ENCODE measurements around the gene JMJD6. TPM values are rescaled to one million over a fixed set of nuclear protein-coding genes. Genes with fewer than 3 reads are reported as not detected.

JMJD6 gene
- total RNA-seq, 1 donor from 2014 or later = 39.0 TPM

DNA sequence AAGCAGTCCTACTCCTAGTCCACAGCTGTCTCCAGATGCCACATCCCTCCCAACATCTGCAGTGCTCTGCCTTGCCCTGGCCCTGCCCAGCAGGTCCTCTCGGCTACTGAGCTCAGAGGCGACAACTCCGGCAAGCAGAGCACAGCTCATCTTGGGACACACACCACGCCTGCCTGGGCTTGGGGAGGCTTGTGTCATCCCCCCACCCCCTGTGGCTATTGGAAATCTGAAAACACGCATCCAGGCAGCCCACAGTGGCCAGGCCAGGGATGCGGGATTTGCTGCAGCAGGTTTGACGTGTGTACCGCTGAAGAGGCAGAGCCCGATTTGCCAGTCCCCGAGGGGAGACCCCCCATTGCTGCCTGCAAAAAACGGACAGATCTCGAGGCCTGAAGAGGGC is 41.0 kb downstream of the JMJD6 start:
- Mint-ChIP-seq H3K36me3 (ENCODE audit: unreplicated experiment) (no peaks in the 10 kb centered on the region), H3K27me3 (ENCODE audit: unreplicated experiment) (peaks cover 11% of the 10 kb centered on the region), H3K4me3 (ENCODE audit: unreplicated experiment) (no peak overlapping the region), H3K9me3 (ENCODE audit: unreplicated experiment) (peaks cover 11% of the 10 kb centered on the region), H3K27ac (ENCODE audit: unreplicated experiment) (peak overlapping the region; percentile 28), H3K4me1 (ENCODE audit: low read depth, unreplicated experiment) (peaks cover 46% of the 10 kb centered on the region)
- DNase-seq = no peak
- no peak for TF ChIP-seq CTCF (IDR thresholded peaks at IDR 0.05; ENCODE audit: partially characterized antibody, unreplicated experiment)

DNA sequence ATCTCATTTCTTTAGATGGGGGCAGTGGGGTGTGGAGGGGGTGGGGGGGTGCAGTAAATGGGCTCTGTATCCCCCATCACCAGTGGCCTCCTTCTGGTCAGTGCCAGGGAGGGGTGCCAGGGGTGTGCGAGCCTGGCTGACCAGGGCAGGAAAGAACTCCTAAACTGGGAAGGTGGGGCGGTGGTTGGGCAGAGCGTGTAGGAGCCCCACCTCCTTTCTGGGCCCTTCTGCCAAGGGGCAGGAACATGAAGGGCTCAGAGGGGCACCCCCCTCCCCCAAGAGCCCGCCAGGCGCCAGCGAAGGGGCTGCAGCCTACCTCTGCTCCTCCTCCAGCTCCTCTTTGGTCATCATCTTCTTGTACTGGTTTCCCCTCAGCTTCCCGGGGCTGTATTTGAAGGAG is 41.6 kb downstream of the JMJD6 start:
- H3K27me3 Mint-ChIP-seq (ENCODE audit: unreplicated experiment) = peaks cover 11% of the 10 kb centered on the region
- H3K4me3 Mint-ChIP-seq (ENCODE audit: unreplicated experiment) = no peak overlapping the region
- TF ChIP-seq CTCF (IDR thresholded peaks at IDR 0.05; ENCODE audit: partially characterized antibody, unreplicated experiment) = no peak
- H3K36me3 Mint-ChIP-seq (ENCODE audit: unreplicated experiment) = no peaks in the 10 kb centered on the region
- peaks cover 11% of the 10 kb centered on the region for H3K9me3 Mint-ChIP-seq (ENCODE audit: unreplicated experiment)
- no peak for DNase-seq
- peaks cover 46% of the 10 kb centered on the region for H3K4me1 Mint-ChIP-seq (ENCODE audit: low read depth, unreplicated experiment)
- no peak overlapping the region for H3K27ac Mint-ChIP-seq (ENCODE audit: unreplicated experiment)

- peaks cover 46% of the 10 kb centered on the region for H3K4me1 Mint-ChIP-seq (ENCODE audit: low read depth, unreplicated experiment)
- no peak for TF ChIP-seq CTCF (IDR thresholded peaks at IDR 0.05; ENCODE audit: partially characterized antibody, unreplicated experiment)
- H3K9me3 Mint-ChIP-seq (ENCODE audit: unreplicated experiment) = peaks cover 11% of the 10 kb centered on the region
- H3K4me3 Mint-ChIP-seq (ENCODE audit: unreplicated experiment) = no peak overlapping the region
- H3K27me3 Mint-ChIP-seq (ENCODE audit: unreplicated experiment) = peaks cover 11% of the 10 kb centered on the region
- no peak overlapping the region for H3K27ac Mint-ChIP-seq (ENCODE audit: unreplicated experiment)
- H3K36me3 Mint-ChIP-seq (ENCODE audit: unreplicated experiment) = no peaks in the 10 kb centered on the region
- DNase-seq = no peak
Observed at GRCh38 chr17:76683921-76684745, 42.3 kb downstream of the JMJD6 start.

- H3K4me3 Mint-ChIP-seq (ENCODE audit: unreplicated experiment) = no peak overlapping the region
- H3K4me1 Mint-ChIP-seq (ENCODE audit: low read depth, unreplicated experiment) = peaks cover 42% of the 10 kb centered on the region
- peak; percentile 59 for DNase-seq
- peaks cover 11% of the 10 kb centered on the region for H3K27me3 Mint-ChIP-seq (ENCODE audit: unreplicated experiment)
- H3K9me3 Mint-ChIP-seq (ENCODE audit: unreplicated experiment) = peaks cover 11% of the 10 kb centered on the region
- no peaks in the 10 kb centered on the region for H3K36me3 Mint-ChIP-seq (ENCODE audit: unreplicated experiment)
- H3K27ac Mint-ChIP-seq (ENCODE audit: unreplicated experiment) = peak overlapping the region; percentile 48
- TF ChIP-seq CTCF (IDR thresholded peaks at IDR 0.05; ENCODE audit: partially characterized antibody, unreplicated experiment) = peak; percentile 36
Observed at GRCh38 chr17:76683011-76683755, 43.2 kb downstream of the JMJD6 start.

- no peak for TF ChIP-seq CTCF (IDR thresholded peaks at IDR 0.05; ENCODE audit: partially characterized antibody, unreplicated experiment)
- Mint-ChIP-seq H3K27me3 (ENCODE audit: unreplicated experiment) (peaks cover 11% of the 10 kb centered on the region), H3K9me3 (ENCODE audit: unreplicated experiment) (peaks cover 8% of the 10 kb centered on the region), H3K4me1 (ENCODE audit: low read depth, unreplicated experiment) (peaks cover 38% of the 10 kb centered on the region), H3K36me3 (ENCODE audit: unreplicated experiment) (no peaks in the 10 kb centered on the region), H3K4me3 (ENCODE audit: unreplicated experiment) (peak overlapping the region; percentile 83), H3K27ac (ENCODE audit: unreplicated experiment) (peak overlapping the region; percentile 90)
- no peak for DNase-seq
Observed at GRCh38 chr17:76682296-76682695, 44.1 kb downstream of the JMJD6 start.
